GM12891 (cell line): Measurements from ENCODE around the gene FMN1.

Experiments used
- DNase-seq: peaks from one replicate; pipeline ENCODE4 v3.0.0; 2011; ENCODE audit warnings: low spot score; ENCODE audit not compliant: insufficient read length
- FAIRE-seq: peaks from 2 replicates; lab custom pipeline; 2011; peaks lifted over from hg19 to GRCh38; lab: Jason Lieb, UNC
- PAX5 ChIP-seq: IDR thresholded peaks from 2 replicates; pipeline ENCODE4 v1.6.1; 2011; ENCODE audit warnings: low read length, moderate library complexity, mild to moderate bottlenecking; ENCODE audit not compliant: insufficient read depth, severe bottlenecking
- POLR2A ChIP-seq: IDR thresholded peaks from 2 replicates; pipeline ENCODE4 v1.6.1; 2011; ENCODE audit warnings: low read depth, low read length, control low read depth
- POLR2AphosphoS5 ChIP-seq: IDR thresholded peaks from 2 replicates; pipeline ENCODE4 v1.6.1; 2011; ENCODE audit warnings: low read depth, low read length, control low read depth
- POU2F2 ChIP-seq: IDR thresholded peaks from 2 replicates; pipeline ENCODE4 v1.6.1; 2011; ENCODE audit warnings: low read depth, mild to moderate bottlenecking, control low read depth, low read length, moderate library complexity
- SPI1 ChIP-seq: IDR thresholded peaks from 2 replicates; pipeline ENCODE4 v1.6.1; 2011; ENCODE audit warnings: low read depth, low read length, control low read depth
- TAF1 ChIP-seq: IDR thresholded peaks from 2 replicates; pipeline ENCODE4 v1.6.1; 2011; ENCODE audit warnings: low read depth, low read length, control low read depth

Gene FMN1

GRCh38 chr15:32923176-32923575 is 271.3 kb downstream of the FMN1 start:
- DNase-seq (no peak), FAIRE-seq (peak; percentile 56)
- TF ChIP-seq POU2F2 (no peak), TAF1 (no peak), POLR2A (no peak), PAX5 (no peak), POLR2AphosphoS5 (no peak), SPI1 (no peak)

- no peak for FAIRE-seq
- no peak for TF ChIP-seq POLR2A
- no peak for TF ChIP-seq TAF1
- no peak for TF ChIP-seq SPI1
- no peak for TF ChIP-seq POLR2AphosphoS5
- TF ChIP-seq PAX5, result no peak
- TF ChIP-seq POU2F2, result no peak
- no peak for DNase-seq
Measured at GRCh38 chr15:32922541-32922940, 272.0 kb downstream of the FMN1 start.

- TF ChIP-seq TAF1 (no peak), PAX5 (no peak), POLR2AphosphoS5 (no peak), POU2F2 (no peak), SPI1 (no peak), POLR2A (no peak)
- FAIRE-seq (no peak), DNase-seq (no peak)
Measured at GRCh38 chr15:32919749-32920414, 274.6 kb downstream of the FMN1 start.

DNA sequence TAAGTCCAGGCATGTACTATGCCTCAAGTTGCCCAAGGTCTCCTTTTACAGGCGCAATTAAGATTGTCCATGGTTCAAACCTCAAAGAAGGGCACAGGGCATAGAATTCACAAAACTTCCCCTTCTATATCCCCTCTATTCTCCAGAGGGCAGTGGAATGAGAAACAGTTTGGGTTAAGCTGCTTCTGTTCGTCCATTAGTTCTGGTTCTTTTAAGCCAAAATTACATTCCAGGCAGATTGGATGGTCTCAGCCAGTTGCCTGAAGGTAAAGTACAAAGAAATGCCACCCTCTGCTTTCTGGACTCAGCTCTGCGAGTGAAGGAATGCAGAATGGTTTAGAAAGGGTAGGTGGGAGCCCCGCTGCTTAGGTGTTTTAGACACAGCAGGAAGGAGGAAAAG is 276.0 kb downstream of the FMN1 start:
- no peak for TF ChIP-seq SPI1
- no peak for TF ChIP-seq TAF1
- TF ChIP-seq POLR2AphosphoS5, result no peak
- no peak for TF ChIP-seq POLR2A
- TF ChIP-seq PAX5, result no peak
- no peak for TF ChIP-seq POU2F2
- FAIRE-seq, result no peak
- DNase-seq, result no peak

DNA sequence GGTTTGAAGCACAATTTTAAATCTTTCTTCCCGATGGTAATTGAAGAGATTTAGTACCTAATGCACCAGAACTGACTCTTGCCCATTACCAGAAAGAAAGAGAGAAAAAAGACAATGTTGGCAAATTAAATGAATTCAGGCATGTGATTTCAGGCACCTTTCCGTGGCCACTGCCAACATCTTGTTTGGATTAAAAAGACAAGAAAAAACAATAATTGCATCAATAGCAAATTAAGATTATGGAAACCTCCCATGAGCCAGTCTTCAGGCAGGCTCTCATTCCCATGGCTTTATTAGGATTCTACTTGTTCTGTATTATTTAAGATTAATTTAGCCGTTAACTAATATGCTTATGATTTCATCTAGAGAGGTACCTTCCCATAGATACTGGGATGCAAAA is 283.7 kb downstream of the FMN1 start:
- TF ChIP-seq SPI1 (no peak), POLR2AphosphoS5 (no peak), TAF1 (no peak), PAX5 (no peak), POLR2A (no peak), POU2F2 (no peak)
- no peak for FAIRE-seq
- DNase-seq, result no peak

DNA sequence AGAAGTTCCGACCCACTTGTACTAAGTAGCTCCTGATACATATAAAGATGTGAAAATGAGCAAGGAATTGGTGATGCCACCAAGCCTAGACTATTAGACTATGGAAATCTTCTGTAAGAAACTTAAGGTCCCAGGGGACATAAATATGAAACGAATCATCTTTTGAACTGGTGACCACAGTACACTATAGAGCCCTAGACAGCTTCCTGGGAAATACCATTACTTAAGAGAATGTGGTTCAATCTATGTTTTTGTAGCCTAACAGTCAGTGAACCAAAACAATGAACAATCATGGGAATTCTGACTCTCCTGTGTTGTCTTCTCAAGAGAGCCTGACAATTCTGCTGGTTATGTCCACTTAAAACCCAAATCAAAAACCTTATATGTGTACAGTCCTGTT is 285.1 kb downstream of the FMN1 start:
- TF ChIP-seq POLR2AphosphoS5 (no peak), POU2F2 (no peak), TAF1 (no peak), PAX5 (no peak), SPI1 (no peak), POLR2A (no peak)
- DNase-seq (no peak), FAIRE-seq (peak; percentile 41)

DNA sequence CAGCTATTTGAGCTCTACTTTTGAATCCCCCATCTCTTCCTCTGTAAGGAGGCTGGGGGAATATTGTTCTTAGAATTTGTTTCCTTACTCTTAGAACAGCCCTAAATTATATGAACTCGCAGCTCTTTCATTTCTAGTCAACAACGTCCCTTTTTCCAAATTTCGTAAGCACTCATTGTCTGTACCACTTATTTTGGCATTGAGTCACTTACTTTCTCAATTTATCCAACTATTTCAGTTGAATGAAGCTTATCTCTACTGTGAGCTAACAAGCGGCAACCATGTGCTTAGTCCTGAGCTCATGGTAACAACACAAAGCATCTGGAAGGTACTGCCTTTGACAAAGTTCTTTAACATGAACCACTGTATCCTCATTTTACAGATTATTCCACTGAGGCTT is 285.6 kb downstream of the FMN1 start:
- TF ChIP-seq POLR2A, result no peak
- no peak for TF ChIP-seq POU2F2
- no peak for TF ChIP-seq TAF1
- TF ChIP-seq PAX5, result no peak
- no peak for TF ChIP-seq SPI1
- TF ChIP-seq POLR2AphosphoS5, result no peak
- FAIRE-seq (no peak), DNase-seq (no peak)

- FAIRE-seq (peak; percentile 33), DNase-seq (peak; percentile 29)
- no peak for TF ChIP-seq POLR2AphosphoS5
- TF ChIP-seq PAX5, result no peak
- TF ChIP-seq SPI1, result peak; percentile 98
- no peak for TF ChIP-seq POLR2A
- TF ChIP-seq POU2F2, result peak; percentile 89; the same call in 1 of the 2 replicates
Measured at GRCh38 chr15:32908135-32908801, 286.2 kb downstream of the FMN1 start.

DNA sequence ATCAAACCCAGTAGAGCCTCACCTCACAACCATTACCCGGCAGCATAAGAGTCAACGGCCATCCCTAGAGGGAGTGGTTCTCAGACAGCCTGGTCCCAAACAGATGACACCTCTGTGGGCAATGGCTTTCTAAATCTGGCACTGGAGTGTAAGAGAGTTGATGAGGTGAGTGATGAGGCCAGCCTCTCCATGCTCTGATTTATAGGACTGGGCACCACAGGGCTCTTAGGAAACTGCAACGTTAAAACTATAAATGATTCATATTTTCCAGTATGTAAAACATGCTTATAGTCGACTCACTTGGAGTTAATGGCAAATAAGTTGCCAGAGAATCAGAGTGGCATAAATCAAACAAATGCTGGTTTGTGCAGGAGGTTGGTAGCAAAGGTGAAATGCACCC is 289.0 kb downstream of the FMN1 start:
- FAIRE-seq (no peak), DNase-seq (no peak)
- TF ChIP-seq TAF1 (no peak), POLR2A (no peak), POU2F2 (no peak), POLR2AphosphoS5 (no peak), SPI1 (no peak), PAX5 (no peak)
